ENCODE measurements around the gene CEMIP2. TPM values are rescaled to one million over a fixed set of nuclear protein-coding genes. Genes with fewer than 3 reads are reported as not detected.
"Not testable (repeated sequence)": the region's sequence is repeated elsewhere in the genome, so short reads cannot be mapped to it uniquely, and the experiment has no call there.

CEMIP2 gene
- polyA plus RNA-seq, 4 donors = 24.6 to 31.8 (median 27.5) TPM

DNA sequence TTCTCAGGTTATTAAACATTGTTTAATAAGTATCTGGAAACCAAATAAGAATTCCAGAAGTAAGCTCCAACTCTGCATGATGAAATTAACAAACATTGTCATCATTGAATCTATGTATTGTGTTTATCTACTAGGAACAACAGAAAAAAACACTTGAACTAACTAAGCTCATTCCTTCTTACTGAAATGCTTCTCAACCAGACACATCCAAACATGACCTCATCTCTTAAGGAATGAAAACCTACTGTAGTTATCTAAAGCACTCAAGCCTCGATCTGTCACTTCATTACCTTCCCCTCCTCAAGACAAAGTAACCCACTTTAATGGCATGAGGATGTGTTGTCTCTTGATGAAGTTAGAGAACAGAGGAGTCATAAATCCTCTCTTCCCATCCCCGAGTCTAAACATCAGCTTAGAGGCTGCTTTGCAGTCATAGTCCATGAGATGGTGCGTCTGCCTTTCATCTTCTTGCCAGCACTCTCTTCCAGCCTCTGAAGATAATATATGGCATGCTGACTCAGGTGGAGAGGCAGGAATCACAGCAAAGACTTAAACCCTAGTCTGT, 86.5 kb downstream of the CEMIP2 start:
- no peak for DNase-seq (ENCODE audit: low read depth in 4 of 4, low spot score in 3 of 4)

DNA sequence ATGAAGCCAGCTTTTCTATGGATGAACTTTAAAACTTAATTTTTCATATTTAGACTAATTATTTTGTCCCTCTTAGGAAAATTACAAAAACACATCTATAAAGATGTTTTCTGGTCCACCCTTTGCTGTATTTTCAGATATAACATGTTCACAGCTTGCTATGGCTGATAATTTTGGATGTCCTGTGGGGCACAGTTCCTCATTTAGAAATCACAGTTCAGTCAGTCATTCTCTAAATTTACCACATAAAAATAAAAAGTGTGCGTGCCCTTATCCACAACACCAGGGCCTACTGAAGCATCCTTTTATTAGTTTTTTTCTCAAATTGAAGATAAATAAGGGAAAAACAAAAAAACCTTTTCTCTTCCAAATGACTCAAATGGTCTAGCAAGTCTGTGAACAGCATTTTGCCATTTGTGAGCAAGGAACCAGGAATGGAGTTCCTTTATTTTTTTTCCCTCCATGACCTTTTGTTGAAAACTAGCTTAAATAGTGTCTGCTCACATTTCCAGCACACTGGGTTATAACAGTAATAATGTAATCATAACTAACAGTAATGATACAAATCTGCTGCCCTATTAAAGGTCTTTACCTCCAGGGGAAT, 87.1 kb downstream of the CEMIP2 start:
- no peak for DNase-seq (ENCODE audit: low read depth in 4 of 4, low spot score in 3 of 4)

DNA sequence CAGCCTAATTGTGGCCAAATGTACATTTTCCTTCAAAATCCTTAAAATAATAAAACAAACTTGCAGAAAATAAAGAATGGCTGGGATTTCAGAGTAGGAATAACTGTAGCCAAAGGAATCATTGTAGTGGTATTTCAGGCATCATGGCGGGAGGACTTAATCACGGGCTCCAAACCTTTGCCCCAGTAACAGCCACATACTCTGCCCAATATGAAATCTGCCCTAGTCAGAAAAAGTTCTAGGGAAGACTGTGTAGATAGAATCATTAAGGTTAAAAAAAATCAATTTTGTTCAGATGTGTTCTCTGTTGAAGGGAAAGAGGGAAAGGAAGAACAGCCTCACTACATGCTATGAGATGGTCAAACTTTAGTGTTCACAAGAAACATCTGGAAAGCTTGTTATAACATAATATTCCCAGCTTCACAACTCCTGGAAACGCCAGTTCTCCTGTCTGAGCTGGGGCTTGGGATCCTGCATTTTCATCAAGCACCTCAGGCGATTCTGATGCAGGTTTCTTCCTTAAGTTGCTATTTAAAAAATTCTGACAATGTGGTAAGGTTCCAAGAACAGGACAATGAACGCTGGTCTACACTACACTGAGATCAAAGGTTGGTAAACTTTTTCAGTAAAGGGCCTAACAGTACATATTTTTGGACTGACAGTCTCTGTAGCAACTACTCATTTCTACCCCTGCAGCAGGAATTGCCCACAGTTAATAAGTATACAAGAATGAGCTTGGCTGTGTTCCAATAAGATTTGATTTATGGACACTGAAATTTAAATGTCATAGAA, 87.9 kb downstream of the CEMIP2 start:
- no peak for DNase-seq (ENCODE audit: low read depth in 4 of 4, low spot score in 3 of 4)

DNA sequence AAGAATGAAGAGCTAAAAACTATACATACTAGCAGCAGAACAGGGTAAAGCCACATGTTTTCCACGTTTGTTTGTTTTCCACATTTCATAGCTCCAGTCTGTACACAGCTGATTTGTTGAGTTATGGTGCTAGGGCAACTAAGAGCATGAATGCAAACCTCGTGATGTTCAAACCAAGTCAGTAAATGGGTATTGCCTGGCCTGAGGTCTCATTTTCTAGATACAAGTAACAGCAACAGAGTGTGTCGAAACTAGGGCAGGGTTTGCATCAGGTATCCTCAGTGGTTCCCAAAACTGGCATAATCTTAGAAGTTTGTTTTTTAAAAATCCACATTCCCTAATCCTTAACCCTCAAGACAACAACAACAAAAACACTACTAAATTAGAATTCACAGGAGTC, 89.3 kb downstream of the CEMIP2 start:
- no peak for DNase-seq (ENCODE audit: low read depth in 4 of 4, low spot score in 3 of 4)

DNA sequence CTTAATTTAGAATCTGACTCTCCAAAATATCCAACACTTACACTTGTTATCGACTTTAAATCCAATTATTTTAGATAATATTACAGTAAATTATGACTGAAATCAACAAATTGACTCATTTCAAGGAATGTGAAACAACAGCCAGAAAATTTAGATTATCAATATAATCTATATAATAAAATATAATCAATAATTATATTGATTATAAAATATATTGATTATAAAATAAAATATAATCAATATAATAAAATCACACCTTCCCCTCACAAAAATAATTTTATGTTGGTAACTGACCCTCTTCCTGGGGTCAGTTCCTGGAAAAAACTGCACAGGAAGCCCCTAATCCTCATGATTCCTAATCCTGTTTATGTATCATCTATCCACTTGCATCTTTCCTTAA, 91.1 kb downstream of the CEMIP2 start:
- no peak for DNase-seq (ENCODE audit: low read depth in 4 of 4, low spot score in 3 of 4)

DNA sequence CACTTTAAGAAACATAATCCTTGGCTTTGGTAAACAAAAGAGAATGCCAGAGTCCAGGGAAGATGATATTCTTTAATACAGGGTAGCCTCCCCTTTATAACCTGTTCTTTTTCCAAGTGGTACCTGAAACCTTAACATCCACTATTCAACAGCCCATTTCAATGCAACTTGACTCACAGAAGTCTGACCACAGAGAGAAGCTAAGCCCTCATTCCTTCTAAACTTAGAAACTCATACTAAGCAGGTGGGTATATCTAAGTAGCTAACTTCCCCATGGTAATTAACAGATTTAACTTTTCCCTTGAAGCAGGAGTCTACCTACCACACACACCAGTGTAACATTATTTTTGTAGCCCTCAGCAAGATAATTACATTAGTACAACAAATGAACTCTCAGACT, 91.9 kb downstream of the CEMIP2 start:
- DNase-seq (ENCODE audit: low read depth in 4 of 4, low spot score in 3 of 4) = no peak

DNA sequence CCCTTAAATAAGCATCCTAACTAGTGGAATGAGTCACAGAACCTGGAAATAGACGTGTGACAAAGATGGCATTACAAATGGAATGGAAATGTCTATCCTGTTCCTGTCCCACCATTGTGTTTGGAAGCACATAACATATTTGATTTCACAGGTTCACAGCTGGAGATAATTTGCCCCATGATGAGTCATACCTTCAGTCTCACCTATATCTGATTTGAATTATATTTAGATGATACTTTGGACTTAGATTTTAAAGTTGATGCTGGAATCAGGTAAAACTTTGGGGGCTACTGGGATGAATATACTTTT, 92.5 kb downstream of the CEMIP2 start:
- no peak for DNase-seq (ENCODE audit: low read depth in 4 of 4, low spot score in 3 of 4)

DNA sequence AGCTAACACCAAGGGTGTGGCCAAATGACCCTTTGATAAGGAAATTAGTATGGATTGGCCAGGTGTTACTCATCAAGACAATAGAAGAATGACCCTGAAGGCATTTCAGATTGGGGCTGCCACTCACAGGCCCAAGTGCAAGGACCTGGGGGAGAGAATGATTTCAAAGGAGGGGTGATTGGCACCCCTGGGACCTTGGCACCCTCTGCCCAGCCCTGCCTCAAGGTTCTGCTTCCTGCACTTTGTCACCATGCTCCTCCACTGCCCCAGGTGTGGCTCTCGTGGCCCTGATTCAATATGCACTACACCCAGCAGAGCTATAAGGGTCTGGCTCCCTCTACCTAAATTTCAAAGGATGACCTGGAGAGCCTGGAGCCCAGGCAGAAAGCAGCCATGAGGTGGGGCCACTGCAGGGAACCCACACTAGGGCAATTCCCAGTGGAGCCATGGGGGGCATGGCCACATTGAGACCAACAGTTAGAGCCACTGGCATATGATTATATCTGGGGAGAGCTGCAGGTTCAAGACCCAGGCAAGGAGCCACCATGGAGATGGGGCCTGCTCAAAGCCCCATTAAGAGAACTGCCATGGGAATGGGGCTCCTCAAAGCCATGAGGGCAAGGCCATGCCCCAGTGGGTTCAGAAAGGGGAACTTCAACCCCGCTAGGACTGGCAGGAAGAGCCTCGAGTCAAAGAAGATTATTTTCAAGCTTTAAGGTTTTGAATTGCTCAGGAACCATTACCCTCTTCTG, 93.0 kb downstream of the CEMIP2 start:
- no peak for DNase-seq (ENCODE audit: low read depth in 4 of 4, low spot score in 3 of 4)

DNA sequence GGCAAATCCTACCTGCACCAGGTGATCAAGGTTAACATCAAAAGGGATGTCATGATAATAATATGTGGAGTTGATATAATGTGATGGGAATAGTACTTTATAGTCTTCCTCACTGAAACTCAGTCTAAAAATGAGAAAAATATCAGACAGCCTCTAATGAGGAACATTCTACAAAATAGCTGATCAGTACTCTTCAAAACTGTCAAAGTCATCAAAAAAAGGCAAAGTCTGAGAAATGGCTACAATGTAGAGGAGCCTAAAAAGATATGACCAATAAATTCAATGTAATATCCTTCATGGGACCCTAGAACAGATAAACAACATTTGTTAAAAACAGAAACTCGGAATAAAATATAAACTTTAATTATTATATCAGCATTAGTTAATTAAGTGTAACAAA, 95.7 kb downstream of the CEMIP2 start:
- DNase-seq (ENCODE audit: low read depth in 4 of 4, low spot score in 3 of 4) = no peak

DNA sequence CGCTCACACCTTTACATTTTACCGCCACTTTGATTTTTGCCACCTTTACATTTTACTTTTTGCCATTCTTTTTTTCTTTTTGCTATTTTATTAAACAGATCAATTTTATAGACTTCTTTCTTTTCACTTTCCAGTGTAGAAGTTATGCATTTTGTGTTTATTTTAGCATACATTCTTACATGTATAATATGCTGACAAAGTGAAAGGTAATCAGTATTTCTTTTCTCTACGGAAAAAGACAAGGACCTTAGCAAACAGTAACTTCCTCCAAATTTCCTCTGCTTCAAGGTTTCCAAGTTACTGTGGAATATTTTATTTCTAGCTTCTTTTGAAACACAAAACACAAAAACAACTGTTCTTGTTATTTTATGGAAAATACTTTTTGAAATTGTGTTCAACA, 97.0 kb downstream of the CEMIP2 start:
- DNase-seq (ENCODE audit: low read depth in 4 of 4, low spot score in 3 of 4) = no peak

DNA sequence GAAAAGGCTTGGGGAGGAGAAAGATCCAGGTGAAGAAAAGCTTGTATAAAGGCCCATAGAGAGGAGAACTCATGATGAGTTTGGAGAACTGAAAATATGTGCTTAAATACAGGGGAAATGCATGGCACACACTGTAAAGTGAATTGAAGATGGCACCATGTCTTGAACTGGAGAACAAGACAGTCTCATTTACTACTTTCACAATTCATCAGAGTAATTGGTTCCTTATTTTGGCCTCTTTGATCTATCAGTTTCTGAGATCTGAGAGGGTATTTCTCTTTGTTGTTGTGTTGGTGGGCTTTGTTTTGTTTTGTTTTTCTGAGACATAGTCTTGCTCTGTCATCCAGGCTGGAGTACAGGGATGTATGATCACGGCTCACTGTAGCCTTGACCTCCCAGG, 98.2 kb downstream of the CEMIP2 start:
- DNase-seq (ENCODE audit: low read depth in 4 of 4, low spot score in 3 of 4) = no peak

DNA sequence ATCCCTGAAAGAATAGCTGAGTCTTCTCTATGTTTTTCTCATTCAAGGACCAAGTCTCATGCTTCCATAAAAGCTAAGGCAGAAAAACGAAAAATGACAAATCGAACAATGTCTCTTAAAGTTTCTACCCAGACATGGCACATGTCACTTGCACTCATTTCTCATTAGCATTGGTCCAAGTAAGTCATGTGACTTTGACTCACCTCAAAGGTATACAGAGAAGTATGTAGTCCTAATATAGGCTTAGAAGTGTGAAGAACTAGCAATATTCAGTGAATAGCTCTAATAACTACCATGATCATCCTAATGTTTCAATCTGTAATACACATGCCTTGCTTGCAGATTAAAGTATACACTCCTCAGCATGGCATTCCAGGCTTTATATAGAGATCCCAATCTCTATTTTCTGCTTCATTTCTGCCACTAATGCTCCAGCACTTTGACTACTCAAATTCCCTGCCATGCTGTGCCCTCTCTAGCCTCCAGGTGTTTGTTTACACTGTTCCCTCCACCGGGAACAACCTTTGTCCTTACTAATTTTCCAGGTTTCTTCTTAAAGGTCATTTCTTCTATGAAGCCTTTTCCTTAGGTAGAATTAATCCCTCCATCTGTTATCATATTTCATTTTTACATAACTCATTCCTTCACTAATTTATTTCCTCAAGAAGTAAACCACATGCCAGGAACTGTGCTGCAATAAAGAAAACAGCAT, 98.9 kb downstream of the CEMIP2 start:
- no peak for DNase-seq (ENCODE audit: low read depth in 4 of 4, low spot score in 3 of 4)

DNA sequence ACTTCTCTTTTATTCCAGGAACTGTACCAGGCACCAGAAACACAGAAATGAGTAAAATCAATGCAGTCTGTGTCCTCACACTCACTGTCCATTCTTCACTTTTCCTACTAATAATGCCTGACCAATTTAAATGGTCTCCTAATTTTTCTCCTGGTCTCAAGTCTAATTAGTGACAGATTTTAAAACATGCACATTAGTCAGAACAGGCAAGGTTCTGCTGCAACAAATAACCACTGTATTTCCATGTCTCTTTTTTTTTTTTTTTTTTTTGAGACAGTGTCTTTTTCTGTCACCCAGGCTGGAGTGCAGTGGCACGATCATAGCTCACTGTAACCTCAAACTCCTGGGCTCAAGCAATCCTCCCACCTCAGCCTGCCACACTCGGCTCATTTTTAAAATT, 99.6 kb downstream of the CEMIP2 start:
- no peak for DNase-seq (ENCODE audit: low read depth in 4 of 4, low spot score in 3 of 4)

DNA sequence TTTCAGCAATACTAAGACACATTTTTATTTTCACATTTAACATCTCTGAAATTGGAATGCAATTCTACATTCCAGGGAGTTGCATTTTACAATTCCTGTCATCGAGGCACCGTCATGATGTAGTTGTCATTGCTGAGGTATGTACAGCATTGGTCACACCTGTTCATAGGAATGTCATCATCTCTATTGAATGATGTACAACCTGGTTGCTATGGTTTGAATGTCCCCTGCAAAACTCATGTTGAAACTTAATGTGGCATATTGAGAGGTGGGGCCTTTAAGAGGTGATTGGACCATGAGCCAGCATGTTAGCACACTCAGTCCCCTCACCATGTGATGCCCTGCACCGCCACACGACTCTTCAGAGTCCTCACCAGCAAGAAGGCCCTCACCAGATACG, 103.1 kb downstream of the CEMIP2 start:
- DNase-seq (ENCODE audit: low read depth in 4 of 4, low spot score in 3 of 4) = no peak

DNA sequence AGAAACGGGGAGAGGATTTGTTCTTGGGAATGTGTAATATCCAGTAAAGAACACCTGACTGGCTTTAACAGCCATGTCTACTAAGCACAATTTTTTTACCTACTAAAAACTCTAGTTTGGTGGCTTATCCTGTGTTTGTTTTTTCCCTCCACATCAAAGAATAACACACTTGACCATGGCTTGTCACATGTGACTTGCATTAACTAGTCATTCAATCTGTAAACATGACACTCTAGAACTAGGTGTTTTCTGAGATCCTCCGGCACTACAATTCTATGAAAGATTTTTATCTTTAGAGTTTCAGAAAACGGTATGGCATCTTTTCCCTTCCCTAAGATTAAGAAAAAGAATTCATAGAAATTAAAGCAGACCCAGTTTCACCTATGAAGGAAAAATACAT, 103.7 kb downstream of the CEMIP2 start:
- no peak for DNase-seq (ENCODE audit: low read depth in 4 of 4, low spot score in 3 of 4)

DNA sequence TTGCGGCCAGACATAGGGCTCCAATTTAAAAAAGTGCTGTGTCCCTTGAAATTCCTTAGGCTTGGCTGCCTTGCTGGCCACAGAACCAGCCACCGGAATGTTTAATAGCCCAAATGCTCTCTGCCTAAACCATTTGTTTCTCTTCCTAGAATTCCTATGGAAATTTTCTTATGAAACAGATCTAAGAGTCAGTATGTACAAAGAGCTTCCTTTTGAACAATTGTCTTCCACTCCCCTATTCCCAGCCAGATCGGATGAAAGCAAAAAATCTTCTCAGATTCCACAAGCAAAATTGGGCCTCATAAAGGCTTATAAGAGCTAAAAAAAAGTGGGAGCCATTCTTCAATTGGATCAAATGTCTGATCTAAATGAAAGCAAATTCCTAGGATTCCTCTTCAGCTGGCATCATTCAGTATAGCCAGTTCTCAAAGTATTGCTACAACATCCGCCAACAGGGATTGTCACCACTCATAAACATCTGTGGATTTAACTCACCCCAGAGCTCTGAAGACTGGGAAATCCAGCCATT, 104.3 kb downstream of the CEMIP2 start:
- no peak for DNase-seq (ENCODE audit: low read depth in 4 of 4, low spot score in 3 of 4)

DNA sequence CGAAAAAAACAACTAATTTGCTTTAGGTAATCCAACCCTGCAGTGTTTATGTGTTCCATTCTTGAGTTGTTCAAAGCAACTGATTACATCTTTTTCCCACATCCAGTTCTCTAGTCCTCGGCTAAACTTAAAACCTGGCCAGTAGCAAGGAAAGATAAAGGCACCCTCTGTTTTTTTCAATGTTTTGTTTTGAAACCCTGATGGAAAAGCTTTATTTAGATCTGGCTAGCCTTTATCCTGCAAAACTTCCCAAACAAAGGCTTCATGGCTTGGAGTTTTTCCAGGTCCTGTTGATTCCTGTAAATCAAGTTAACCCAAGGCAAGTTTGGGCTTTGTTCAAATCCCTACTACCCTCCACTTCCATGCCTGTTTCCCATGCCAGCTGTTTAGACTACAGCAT, 105.1 kb downstream of the CEMIP2 start:
- DNase-seq (ENCODE audit: low read depth in 4 of 4, low spot score in 3 of 4) = no peak

DNA sequence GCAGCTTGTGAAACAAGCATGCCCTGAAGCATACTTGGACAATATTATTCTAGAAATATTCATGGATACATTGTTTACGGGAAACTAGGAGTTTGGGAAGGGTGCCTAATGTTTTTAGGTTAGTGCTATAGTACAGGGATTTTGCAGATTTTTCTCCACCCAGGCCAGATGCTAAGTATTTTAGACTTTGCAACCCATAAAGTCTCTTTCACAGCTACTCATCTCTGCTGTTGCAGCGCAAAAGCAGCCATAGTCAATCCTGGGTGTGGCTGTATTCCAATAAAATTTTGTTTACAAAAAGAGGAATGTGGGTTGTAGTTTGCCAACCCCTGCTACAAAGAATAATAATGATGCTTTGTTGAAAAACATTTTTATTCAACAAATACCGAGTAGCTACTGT, 106.2 kb downstream of the CEMIP2 start:
- DNase-seq (ENCODE audit: low read depth in 4 of 4, low spot score in 3 of 4) = no peak

DNA sequence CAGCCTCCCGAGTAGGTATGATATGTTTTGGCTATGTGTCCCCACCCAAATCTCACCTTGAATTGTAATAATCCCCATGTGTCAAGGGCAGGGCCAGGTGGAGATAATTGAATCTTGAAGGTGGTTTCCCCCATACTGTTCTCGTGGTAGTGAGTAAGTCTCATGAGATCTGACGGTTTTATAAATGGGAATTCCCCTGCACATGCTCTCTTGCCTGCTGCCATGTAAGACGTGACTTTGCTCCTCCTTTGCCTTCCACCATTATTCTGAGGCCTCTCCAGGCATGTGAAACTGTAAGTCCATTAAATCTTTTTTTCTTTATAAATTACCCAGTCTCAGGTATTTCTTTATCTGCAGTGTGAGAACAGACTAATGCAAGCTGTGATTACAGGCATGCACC, 111.0 kb downstream of the CEMIP2 start:
- DNase-seq (ENCODE audit: low read depth in 4 of 4, low spot score in 3 of 4) = not testable (repeated sequence)

DNA sequence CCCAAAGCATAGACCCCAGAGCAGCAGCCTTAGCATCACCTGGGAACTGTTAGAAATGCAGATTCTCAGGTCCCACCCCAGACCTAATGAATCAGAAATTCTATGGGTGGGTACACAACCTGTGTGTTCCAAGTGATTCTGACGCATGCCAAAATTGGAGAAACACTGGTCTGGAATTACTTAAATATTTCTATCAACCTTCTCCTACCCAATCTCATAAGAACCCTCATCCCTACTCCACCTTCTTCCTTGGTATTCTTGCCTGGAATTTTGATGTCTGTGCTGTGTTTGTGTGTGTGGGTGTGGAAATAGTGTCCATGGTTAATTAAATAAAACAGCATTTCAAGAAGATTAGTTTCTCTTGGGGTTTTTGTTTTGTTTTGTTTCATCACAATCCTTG, 111.8 kb downstream of the CEMIP2 start:
- DNase-seq (ENCODE audit: low read depth in 4 of 4, low spot score in 3 of 4) = no peak

DNA sequence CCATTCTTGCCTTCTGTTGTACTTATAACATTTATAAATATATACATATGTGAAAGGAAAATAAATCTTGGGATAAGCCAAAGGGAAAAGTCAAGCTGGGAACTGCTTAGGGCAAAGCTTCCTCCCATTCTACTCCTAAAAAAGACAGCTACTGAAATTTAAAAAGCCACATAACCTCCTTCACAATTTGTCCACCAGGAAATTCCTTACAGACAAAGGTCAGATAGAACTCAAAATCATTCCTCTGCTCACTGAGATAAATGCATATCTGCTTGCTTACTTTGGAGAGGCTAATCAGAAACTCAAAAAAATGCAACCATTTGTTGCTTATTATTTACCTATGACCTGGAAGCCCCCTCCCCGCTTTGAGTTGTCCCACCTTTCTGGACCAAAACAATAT, 112.5 kb downstream of the CEMIP2 start:
- no peak for DNase-seq (ENCODE audit: low read depth in 4 of 4, low spot score in 3 of 4)

All from right renal pelvis (tissue), 4 donors.